HepG2 (cell line): ENCODE measurements around the gene RUBCNL. TPM values are rescaled to one million over a fixed set of nuclear protein-coding genes. Genes with fewer than 3 reads are reported as not detected.

Experiments
- ATAC-seq: fragments of 200-7000 bp; cut with Tn5 transposase; 3 replicates; pipeline ENCODE4 v1.9.1; 2020; ENCODE audit warnings: mild to moderate bottlenecking, moderate library complexity
- BruUV-seq: library from RNA; stranded (reverse); fragments of 400-500 nt; replicated peaks from 2 replicates; lab custom pipeline; 2021; lab: Mats Ljungman, UMichigan
- CTCF ChIA-PET: fragments of 300-600 bp; formaldehyde crosslinking; extraction: SDS; loops from one replicate; lab custom pipeline; 2021; ENCODE audit warnings: low total read pairs, inconsistent platforms, low intra/inter-chr PET ratio; lab: Yijun Ruan, JAX
- POLR2A ChIA-PET: fragments of 350-600 bp; sonication (Branson Sonifier 250); formaldehyde crosslinking; loops from one replicate; lab custom pipeline; 2020; ENCODE audit warnings: antibody characterized with exemption, inconsistent platforms; lab: Yijun Ruan, JAX
- DNase-seq: peaks from one replicate; pipeline ENCODE4 v3.0.0-alpha.2; 2015; ENCODE audit warnings: low spot score
- FAIRE-seq: peaks from 3 replicates; lab custom pipeline; 2011; peaks lifted over from hg19 to GRCh38; lab: Jason Lieb, UNC
- H2AFZ ChIP-seq: one replicate; pipeline ENCODE4 v1.6.1; 2011; ENCODE audit warnings: low read length, inconsistent platforms
- H3K27ac ChIP-seq: fragments of 300-600 bp; 3 replicates; pipeline ENCODE4 v1.8.0; 2011; ENCODE audit warnings: mixed run types, mild to moderate bottlenecking, mixed read lengths, low read length, inconsistent platforms; ENCODE audit not compliant: insufficient read depth; ENCODE audit errors: extremely low read length
- H3K27me3 ChIP-seq, 2 experiments: fragments of 200-600 bp in 1 of 2; 2 replicates in 1 of 2; 3 replicates in 1 of 2; pipeline versions ENCODE4 v1.6.0 to v1.8.0; 2011; ENCODE audit warnings: low read length in 2 of 2, mild to moderate bottlenecking in 2 of 2, moderate library complexity in 2 of 2, inconsistent platforms in 1 of 2; ENCODE audit not compliant: insufficient read depth in 2 of 2, control insufficient read depth in 1 of 2
- H3K36me3 ChIP-seq, 2 experiments: fragments of 200-600 bp in 1 of 2; replicated peaks in 1 of 2; 2 replicates in 1 of 2; 3 replicates in 1 of 2; pipeline versions ENCODE4 v1.5.1 to v1.8.0; 2011; ENCODE audit warnings: low read length in 2 of 2, inconsistent platforms in 1 of 2; ENCODE audit not compliant: insufficient read depth in 2 of 2, control insufficient read depth in 1 of 2
- H3K4me1 ChIP-seq: 2 replicates; pipeline ENCODE4 v1.5.1; 2012; ENCODE audit warnings: low read length, inconsistent platforms; ENCODE audit not compliant: insufficient read depth
- H3K4me2 ChIP-seq: 2 replicates; pipeline ENCODE4 v1.6.0; 2011; ENCODE audit warnings: low read depth, low read length, inconsistent platforms
- H3K4me3 ChIP-seq, 3 experiments: fragments of 200-600 bp in 1 of 3; sonication (generic), shearing (Covaris generic) in 1 of 3; replicated peaks in 1 of 3; 2 replicates each; pipeline ENCODE4 v1.5.1; 2011 to 2016; ENCODE audit warnings: low read length in 3 of 3, inconsistent platforms in 2 of 3, low read depth in 2 of 3, mild to moderate bottlenecking in 2 of 3, control low read depth in 1 of 3, mixed read lengths in 1 of 3; ENCODE audit not compliant: insufficient read depth in 1 of 3
- H3K79me2 ChIP-seq: one replicate; pipeline ENCODE4 v1.6.1; 2011; ENCODE audit warnings: low read length, inconsistent platforms; ENCODE audit not compliant: insufficient read depth
- H3K9ac ChIP-seq: 2 replicates; pipeline ENCODE4 v1.6.0; 2011; ENCODE audit warnings: mild to moderate bottlenecking, low read depth, low read length, inconsistent platforms; ENCODE audit not compliant: insufficient read depth
- H3K9me3 ChIP-seq: 2 replicates; pipeline ENCODE4 v1.5.1; 2012; ENCODE audit warnings: mild to moderate bottlenecking, low read length
- H4K20me1 ChIP-seq: 2 replicates; pipeline ENCODE4 v1.6.0; 2011; ENCODE audit warnings: inconsistent platforms, mild to moderate bottlenecking, low read length, moderate library complexity; ENCODE audit not compliant: insufficient read depth
- CENPX ChIP-seq: sonication (generic); formaldehyde crosslinking; IDR thresholded peaks from 2 replicates; pipeline ENCODE4 v1.9.0; 2021; ENCODE audit warnings: mild to moderate bottlenecking, missing genetic modification reagents, moderate library complexity
- GTF2F1 ChIP-seq: fragments of 150-350 bp; IDR thresholded peaks from 2 replicates; pipeline ENCODE4 v1.6.1; 2014; ENCODE audit warnings: low read length
- PITX1 ChIP-seq: sonication (generic); formaldehyde crosslinking; IDR thresholded peaks from 2 replicates; pipeline ENCODE4 v1.5.1; 2020; ENCODE audit warnings: mild to moderate bottlenecking, missing genetic modification reagents
- SNRNP70 ChIP-seq: fragments of 200-400 bp; formaldehyde crosslinking; IDR thresholded peaks from 2 replicates; pipeline ENCODE4 v1.6.1; 2017; ENCODE audit warnings: mild to moderate bottlenecking, low read depth, low read length, moderate library complexity
- TRIM24 ChIP-seq: sonication (generic); formaldehyde crosslinking; IDR thresholded peaks from 2 replicates; pipeline ENCODE4 v1.8.0; 2022; ENCODE audit warnings: mild to moderate bottlenecking, missing genetic modification reagents
- ZFP41 ChIP-seq: sonication (generic); formaldehyde crosslinking; IDR thresholded peaks from 2 replicates; pipeline ENCODE4 v1.4.0; 2020; ENCODE audit warnings: mild to moderate bottlenecking, missing genetic modification reagents, borderline replicate concordance
- ZNF296 ChIP-seq: sonication (generic); formaldehyde crosslinking; conservative IDR thresholded peaks from 2 replicates; pipeline ENCODE4 v1.5.0; 2020; ENCODE audit warnings: mild to moderate bottlenecking, missing genetic modification reagents
- WGBS: methylation state at CpG from one replicate; pipeline ENCODE4 v1.1.6; 2017; ENCODE audit warnings: low lambda C conversion rate; 5-methylcytosine and 5-hydroxymethylcytosine counted together
- in situ Hi-C: cut with HindIII; loops from 2 replicates; pipeline ENCODE4 v1.10.0; 2017; ENCODE audit warnings: low pct_unique_long_range_greater_than_20kb; ENCODE audit not compliant: extremely low pct_ligation_motif_present
- intact Hi-C: fragments of 100-400 bp; cut with micrococcal nuclease; formaldehyde crosslinking; loops from one replicate; pipeline ENCODE4 v1.10.0; 2022; ENCODE audit not compliant: unreplicated experiment
- polyA plus RNA-seq, 8 experiments: library from polyadenylated mRNA; depleted of rRNA in 3 of 8; stranded (reverse) in 7 of 8; unstranded in 1 of 8; fragments of >200 nt; fragmentation: Illumina TruSeq in 4 of 8; extraction: Trizol in 4 of 8; gene quantifications; 2 replicates each; pipeline versions ENCODE4 v1.2.1 to v1.2.3, GENCODE V29; 2011 to 2016; ENCODE audit warnings: low read depth in 4 of 8, missing spikeins in 1 of 8, mixed read lengths in 1 of 8; ENCODE audit not compliant: insufficient read depth in 1 of 8
- total RNA-seq, 5 experiments: library from RNA; depleted of rRNA; stranded (reverse); fragments of >200 nt; fragmentation: Illumina TruSeq; extraction: Trizol; gene quantifications; 2 replicates each; pipeline ENCODE4 v1.2.3, GENCODE V29; 2016; ENCODE audit warnings: low read depth in 1 of 5
- TF ChIP-seq, protein P1 (sequence below): sonication (generic); formaldehyde crosslinking; IDR thresholded peaks from 2 replicates; pipeline ENCODE4 v1.4.0; 2020; ENCODE audit warnings: mild to moderate bottlenecking, missing genetic modification reagents
- TF ChIP-seq, protein P2 (sequence below): IDR thresholded peaks from 2 replicates; pipeline ENCODE4 v1.6.1; 2012; ENCODE audit warnings: inconsistent platforms
- TF ChIP-seq, protein P3 (sequence below): sonication (generic); formaldehyde crosslinking; IDR thresholded peaks from 2 replicates; pipeline ENCODE4 v1.5.0; 2020; ENCODE audit warnings: mild to moderate bottlenecking, low read depth, missing genetic modification reagents, borderline replicate concordance

RUBCNL gene
- total and polyA plus RNA-seq, 2 of the 13 experiments (the other 11 are each of a cell fraction or from before 2014, with no cell fraction given), result not detected

DNA sequence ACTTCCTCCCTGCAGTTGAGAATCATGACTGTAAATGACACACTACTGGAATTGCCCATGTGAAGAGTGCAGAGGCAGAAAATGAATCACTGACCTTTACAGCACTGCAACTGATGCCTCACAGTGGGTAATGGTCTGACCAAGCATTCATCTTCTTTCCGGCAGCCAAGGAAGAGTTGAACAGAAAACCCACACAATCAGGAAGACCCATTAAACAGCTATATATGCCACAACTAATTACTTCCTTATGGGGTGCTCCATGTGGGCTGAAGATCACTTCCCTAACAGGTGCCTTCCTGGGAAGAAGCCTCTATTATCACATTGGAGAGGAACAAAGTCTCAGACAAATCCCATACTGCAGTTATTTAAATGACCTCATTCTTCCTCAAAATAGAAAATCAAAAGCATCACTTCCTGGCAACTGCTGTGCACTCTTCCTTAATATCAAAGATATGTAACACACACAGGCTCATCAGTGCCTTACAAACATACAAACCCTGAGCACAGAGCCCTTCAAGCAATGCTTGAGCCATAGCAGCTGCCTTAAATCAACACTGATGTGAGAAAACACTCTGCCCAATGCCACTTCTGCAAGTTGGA is 45.8 kb downstream of the RUBCNL start:
- Histone ChIP-seq H2AFZ (no peak overlapping the region), H3K27me3 (peaks cover 4 to 15% of the 10 kb centered on the region in 2 experiments; a peak in 3 of 5 replicates), H3K4me3 (no peak overlapping the region), H3K36me3 (no peaks in the 10 kb centered on the region), H3K27ac (no peak overlapping the region), H3K9ac (no peak overlapping the region), H3K4me2 (no peak overlapping the region), H3K79me2 (no peaks in the 10 kb centered on the region), H3K4me1 (no peaks in the 10 kb centered on the region), H3K9me3 (no peaks in the 10 kb centered on the region), H4K20me1 (no peaks in the 10 kb centered on the region)
- TF ChIP-seq TRIM24 (CRISPR knock-in tag) (no peak), GTF2F1 (no peak), CENPX (CRISPR knock-in tag) (no peak), PITX1 (CRISPR knock-in tag) (no peak), SNRNP70 (no peak), ZFP41 (CRISPR knock-in tag) (no peak), ZNF296 (CRISPR knock-in tag) (no peak)
- TF ChIP-seq, protein P1, sequence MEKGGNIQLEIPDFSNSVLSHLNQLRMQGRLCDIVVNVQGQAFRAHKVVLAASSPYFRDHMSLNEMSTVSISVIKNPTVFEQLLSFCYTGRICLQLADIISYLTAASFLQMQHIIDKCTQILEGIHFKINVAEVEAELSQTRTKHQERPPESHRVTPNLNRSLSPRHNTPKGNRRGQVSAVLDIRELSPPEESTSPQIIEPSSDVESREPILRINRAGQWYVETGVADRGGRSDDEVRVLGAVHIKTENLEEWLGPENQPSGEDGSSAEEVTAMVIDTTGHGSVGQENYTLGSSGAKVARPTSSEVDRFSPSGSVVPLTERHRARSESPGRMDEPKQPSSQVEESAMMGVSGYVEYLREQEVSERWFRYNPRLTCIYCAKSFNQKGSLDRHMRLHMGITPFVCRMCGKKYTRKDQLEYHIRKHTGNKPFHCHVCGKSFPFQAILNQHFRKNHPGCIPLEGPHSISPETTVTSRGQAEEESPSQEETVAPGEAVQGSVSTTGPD (CRISPR knock-in tag), result no peak
- TF ChIP-seq, protein P2, sequence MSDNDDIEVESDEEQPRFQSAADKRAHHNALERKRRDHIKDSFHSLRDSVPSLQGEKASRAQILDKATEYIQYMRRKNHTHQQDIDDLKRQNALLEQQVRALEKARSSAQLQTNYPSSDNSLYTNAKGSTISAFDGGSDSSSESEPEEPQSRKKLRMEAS, result no peak
- TF ChIP-seq, protein P3, sequence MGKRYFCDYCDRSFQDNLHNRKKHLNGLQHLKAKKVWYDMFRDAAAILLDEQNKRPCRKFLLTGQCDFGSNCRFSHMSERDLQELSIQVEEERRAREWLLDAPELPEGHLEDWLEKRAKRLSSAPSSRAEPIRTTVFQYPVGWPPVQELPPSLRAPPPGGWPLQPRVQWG (CRISPR knock-in tag), result no peak
- WGBS, result 100% methylated on average over 1 of the region's 1 CpG
- BruUV-seq, result no TSS peak
- in situ Hi-C loops (no loop called here), intact Hi-C loops (no loop called here)
- CTCF ChIA-PET, result no interaction called here
- FAIRE-seq (no peak), DNase-seq (no peak), ATAC-seq (no peak)
- POLR2A ChIA-PET, result no interaction called here
